GM12878 (cell line): ENCODE results near the gene TYRP1. TPM values are rescaled to one million over a fixed set of nuclear protein-coding genes. Genes with fewer than 3 reads are reported as not detected.

Source experiments
- ATAC-seq: fragments of 200-7000 bp; cut with Tn5 transposase; 3 replicates; pipeline ENCODE4 v1.9.1; 2020; ENCODE audit warnings: mild to moderate bottlenecking, moderate library complexity
- BruUV-seq: library from RNA; stranded (reverse); fragments of 400-500 nt; replicated peaks from 2 replicates; lab custom pipeline; 2021; lab: Mats Ljungman, UMichigan
- CTCF ChIA-PET: fragments of 300-600 bp; sonication (Branson Sonifier 250); formaldehyde crosslinking; extraction: SDS; loops from one replicate; lab custom pipeline; 2021; ENCODE audit warnings: inconsistent platforms; lab: Yijun Ruan, JAX
- POLR2A ChIA-PET: fragments of 350-600 bp; formaldehyde crosslinking; extraction: SDS; loops from one replicate; lab custom pipeline; 2021; ENCODE audit warnings: inconsistent platforms; lab: Charles Lee
- RAD21 ChIA-PET: fragments of 300-600 bp; sonication (Branson Sonifier 250); formaldehyde crosslinking; loops from one replicate; lab custom pipeline; 2023; ENCODE audit warnings: antibody characterized with exemption; ENCODE audit not compliant: unreplicated experiment; lab: Charles Lee
- SMC1A ChIA-PET: fragments of 300-600 bp; sonication (Branson Sonifier 250); formaldehyde crosslinking; loops from one replicate; lab custom pipeline; 2023; ENCODE audit not compliant: unreplicated experiment, uncharacterized antibody; lab: Charles Lee
- DNase-seq: peaks from one replicate; pipeline ENCODE4 v3.0.0-alpha.2; 2011; ENCODE audit warnings: low read depth, low spot score
- FAIRE-seq: peaks from 3 replicates; lab custom pipeline; 2011; peaks lifted over from hg19 to GRCh38; lab: Jason Lieb, UNC
- H2AFZ ChIP-seq: 2 replicates; pipeline ENCODE4 v1.6.0; 2011; ENCODE audit warnings: low read depth, low read length, control low read depth; ENCODE audit not compliant: control insufficient read depth
- H3K27ac ChIP-seq: 2 replicates; pipeline ENCODE4 v1.5.1; 2011; ENCODE audit warnings: control low read depth; ENCODE audit not compliant: control insufficient read depth, insufficient read depth
- H3K27me3 ChIP-seq, 2 experiments: replicated peaks in 1 of 2; 2 replicates each; pipeline versions ENCODE4 v1.6.0 to v1.6.1; 2011; ENCODE audit warnings: low read length in 1 of 2; ENCODE audit not compliant: control insufficient read depth in 2 of 2, insufficient read depth in 2 of 2
- H3K36me3 ChIP-seq, 2 experiments: 2 replicates each; pipeline ENCODE4 v1.5.1; 2011; ENCODE audit warnings: low read length in 1 of 2; ENCODE audit not compliant: control insufficient read depth in 2 of 2, insufficient read depth in 2 of 2
- H3K4me1 ChIP-seq: 2 replicates; pipeline ENCODE4 v1.6.1; 2011; ENCODE audit warnings: mild to moderate bottlenecking, low read length, moderate library complexity, mixed read lengths; ENCODE audit not compliant: control insufficient read depth, insufficient read depth
- H3K4me2 ChIP-seq: 2 replicates; pipeline ENCODE4 v1.6.0; 2011; ENCODE audit warnings: control low read depth; ENCODE audit not compliant: control insufficient read depth, insufficient read depth
- H3K4me3 ChIP-seq: fragments of 200-600 bp; sonication (generic); 2 replicates; pipeline ENCODE4 v1.5.1; 2016
- H3K79me2 ChIP-seq: 2 replicates; pipeline ENCODE4 v1.6.0; 2011; ENCODE audit warnings: low read length; ENCODE audit not compliant: control insufficient read depth, insufficient read depth
- H3K9ac ChIP-seq: 2 replicates; pipeline ENCODE4 v1.8.0; 2011; ENCODE audit warnings: low read length, control low read depth, mixed read lengths; ENCODE audit not compliant: control insufficient read depth, insufficient read depth
- H3K9me3 ChIP-seq: replicated peaks from 3 replicates; pipeline ENCODE4 v1.5.1; 2011; ENCODE audit warnings: mild to moderate bottlenecking, low read length; ENCODE audit not compliant: control insufficient read depth, insufficient read depth
- H4K20me1 ChIP-seq: 2 replicates; pipeline ENCODE4 v1.6.0; 2011; ENCODE audit not compliant: control insufficient read depth, insufficient read depth
- CEBPZ ChIP-seq: fragments of 150-350 bp; IDR thresholded peaks from 2 replicates; pipeline ENCODE4 v1.6.1; 2016; ENCODE audit warnings: low read depth, low read length
- EGR1 ChIP-seq, 2 experiments: IDR thresholded peaks; 1 replicate in 1 of 2; 2 replicates in 1 of 2; pipeline ENCODE4 v1.6.1; 2011 to 2012; ENCODE audit warnings: low read depth in 2 of 2, low read length in 2 of 2, borderline replicate concordance in 1 of 2, mild to moderate bottlenecking in 1 of 2, moderate library complexity in 1 of 2
- HDAC6 ChIP-seq: fragments of 200-600 bp; sonication (generic); IDR thresholded peaks from one replicate; pipeline ENCODE4 v1.8.0; 2017; ENCODE audit warnings: antibody characterized with exemption; ENCODE audit not compliant: unreplicated experiment
- KAT2A ChIP-seq: conservative IDR thresholded peaks from 2 replicates; pipeline ENCODE4 v1.6.1; 2011; ENCODE audit warnings: low read depth, low read length; ENCODE audit not compliant: control insufficient read depth
- NFIC ChIP-seq: IDR thresholded peaks from 2 replicates; pipeline ENCODE4 v1.6.1; 2012; ENCODE audit warnings: low read depth, mild to moderate bottlenecking, inconsistent platforms, low read length, moderate library complexity
- RB1 ChIP-seq: fragments of 450-650 bp; formaldehyde crosslinking; IDR thresholded peaks from 2 replicates; pipeline ENCODE4 v1.6.1; 2017; ENCODE audit warnings: mild to moderate bottlenecking, borderline replicate concordance
- SMAD5 ChIP-seq: IDR thresholded peaks from 2 replicates; pipeline ENCODE4 v1.6.1; 2016; ENCODE audit warnings: antibody characterized with exemption, low read depth
- SREBF1 ChIP-seq: IDR thresholded peaks from 2 replicates; pipeline ENCODE4 v1.6.1; 2012; ENCODE audit warnings: mild to moderate bottlenecking, low read length
- ZNF384 ChIP-seq: IDR thresholded peaks from 2 replicates; pipeline ENCODE4 v1.6.1; 2012; ENCODE audit warnings: low read depth, mild to moderate bottlenecking, low read length, improper control_type of control experiment, borderline replicate concordance
- in situ Hi-C: fragments of 300-500 bp; cut with MboI; formaldehyde crosslinking; loops from 9 replicates; pipeline ENCODE4 v1.14.3; 2018; ENCODE audit warnings: mixed read lengths
- intact Hi-C: fragments of 100-400 bp; cut with micrococcal nuclease; formaldehyde crosslinking; loops from one replicate; pipeline ENCODE4 v1.14.2; 2022; ENCODE audit not compliant: unreplicated experiment
- polyA plus RNA-seq, 11 experiments: library from polyadenylated mRNA; depleted of rRNA in 4 of 11; unstranded in 6 of 11; stranded (reverse) in 5 of 11; fragments of >200 nt; fragmentation: Nextera tagmentation in 4 of 11; fragmentation: Illumina TruSeq in 1 of 11; extraction: Ambion mirVana in 4 of 11; extraction: Trizol in 1 of 11; gene quantifications; 1 replicate in 1 of 11; 2 replicates in 10 of 11; pipeline versions ENCODE4 v1.2.1 to v1.2.3, GENCODE V29; 2011 to 2016; ENCODE audit warnings: inconsistent platforms in 2 of 11, missing spikeins in 2 of 11, low read depth in 1 of 11
- total RNA-seq, 4 experiments: library from RNA; depleted of rRNA in 3 of 4; stranded (reverse); fragments of >200 nt in 3 of 4; fragmentation: Illumina TruSeq in 1 of 4; extraction: Trizol in 1 of 4; gene quantifications; 2 replicates each; pipeline versions ENCODE4 v1.2.1 to v1.2.3, GENCODE V29; 2013 to 2021
- TF ChIP-seq, protein P1 (sequence below): fragments of 450-650 bp; IDR thresholded peaks from 2 replicates; pipeline ENCODE4 v1.6.1; 2018; ENCODE audit warnings: borderline replicate concordance, mild to moderate bottlenecking; ENCODE audit not compliant: partially characterized antibody

The TYRP1 gene
- total and polyA plus RNA-seq, 10 of the 15 experiments (the other 5 are each of a cell fraction or from before 2014, with no cell fraction given) = 0.01 TPM; not detected in 9

GRCh38 chr9:12739014-12739652 lies 45.9 kb downstream of the TYRP1 start:
- CTCF ChIA-PET = interaction anchor here (3.5 kb wide), 1 partner anchor 15 kb away, joined by 10 read pairs; no protein-coding TSS in a partner anchor
- H4K20me1 ChIP-seq = no peaks in the 10 kb centered on the region
- H3K9me3 ChIP-seq = no peaks in the 10 kb centered on the region; the same call in 2 of the 3 replicates
- in situ Hi-C loops (no loop called here), intact Hi-C loops (loop anchor here (5.0 kb wide), 1 partner anchor 33 kb away; no protein-coding TSS in a partner anchor)
- H3K9ac ChIP-seq = no peak overlapping the region
- FAIRE-seq (no peak), ATAC-seq (no peak), DNase-seq (no peak)
- no peak overlapping the region for H3K4me3 ChIP-seq
- POLR2A ChIA-PET = no interaction called here
- no peak overlapping the region for H3K27ac ChIP-seq
- no peaks in the 10 kb centered on the region for H3K4me1 ChIP-seq
- no peaks in the 10 kb centered on the region for H3K27me3 ChIP-seq
- SMC1A ChIA-PET = interaction anchor here (2.5 kb wide), 1 partner anchor 10 kb away, joined by 14 read pairs; no protein-coding TSS in a partner anchor
- no TSS peak for BruUV-seq
- RAD21 ChIA-PET = no interaction called here
- TF ChIP-seq CEBPZ (no peak), NFIC (no peak), SREBF1 (no peak), KAT2A (no peak), RB1 (no peak), HDAC6 (no peak), SMAD5 (no peak), EGR1 (IDR thresholded peaks at IDR 0.05; ENCODE audit: borderline replicate concordance in 1 of 2, low read depth in 2 of 2, low read length in 2 of 2) (no peak), ZNF384 (no peak)
- TF ChIP-seq, protein P1, sequence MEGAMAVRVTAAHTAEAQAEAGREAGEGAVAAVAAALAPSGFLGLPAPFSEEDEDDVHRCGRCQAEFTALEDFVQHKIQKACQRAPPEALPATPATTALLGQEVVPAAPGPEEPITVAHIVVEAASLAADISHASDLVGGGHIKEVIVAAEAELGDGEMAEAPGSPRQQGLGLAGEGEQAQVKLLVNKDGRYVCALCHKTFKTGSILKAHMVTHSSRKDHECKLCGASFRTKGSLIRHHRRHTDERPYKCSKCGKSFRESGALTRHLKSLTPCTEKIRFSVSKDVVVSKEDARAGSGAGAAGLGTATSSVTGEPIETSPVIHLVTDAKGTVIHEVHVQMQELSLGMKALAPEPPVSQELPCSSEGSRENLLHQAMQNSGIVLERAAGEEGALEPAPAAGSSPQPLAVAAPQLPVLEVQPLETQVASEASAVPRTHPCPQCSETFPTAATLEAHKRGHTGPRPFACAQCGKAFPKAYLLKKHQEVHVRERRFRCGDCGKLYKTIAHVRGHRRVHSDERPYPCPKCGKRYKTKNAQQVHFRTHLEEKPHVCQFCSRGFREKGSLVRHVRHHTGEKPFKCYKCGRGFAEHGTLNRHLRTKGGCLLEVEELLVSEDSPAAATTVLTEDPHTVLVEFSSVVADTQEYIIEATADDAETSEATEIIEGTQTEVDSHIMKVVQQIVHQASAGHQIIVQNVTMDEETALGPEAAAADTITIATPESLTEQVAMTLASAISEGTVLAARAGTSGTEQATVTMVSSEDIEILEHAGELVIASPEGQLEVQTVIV = no peak
- H3K4me2 ChIP-seq = no peak overlapping the region
- H2AFZ ChIP-seq = no peak overlapping the region
- no peaks in the 10 kb centered on the region for H3K36me3 ChIP-seq
- no peaks in the 10 kb centered on the region for H3K79me2 ChIP-seq
